LNCaP clone FGC (cell line): ENCODE data around the gene TMEM132C.

Experiments used
- DNase-seq: peaks from one replicate; pipeline ENCODE4 v3.0.0-alpha.2; 2011; ENCODE audit warnings: low read depth
- H3K4me3 ChIP-seq: 2 replicates; pipeline ENCODE4 v1.5.1; 2011; ENCODE audit warnings: mild to moderate bottlenecking, low read depth, low read length, control low read depth
- TF ChIP-seq, protein P1 (sequence below): IDR thresholded peaks from 2 replicates; pipeline ENCODE4 v1.5.1; 2012; ENCODE audit warnings: mild to moderate bottlenecking; ENCODE audit not compliant: control insufficient read depth, insufficient read depth; ENCODE audit errors: extremely low read depth

The TMEM132C gene

DNA sequence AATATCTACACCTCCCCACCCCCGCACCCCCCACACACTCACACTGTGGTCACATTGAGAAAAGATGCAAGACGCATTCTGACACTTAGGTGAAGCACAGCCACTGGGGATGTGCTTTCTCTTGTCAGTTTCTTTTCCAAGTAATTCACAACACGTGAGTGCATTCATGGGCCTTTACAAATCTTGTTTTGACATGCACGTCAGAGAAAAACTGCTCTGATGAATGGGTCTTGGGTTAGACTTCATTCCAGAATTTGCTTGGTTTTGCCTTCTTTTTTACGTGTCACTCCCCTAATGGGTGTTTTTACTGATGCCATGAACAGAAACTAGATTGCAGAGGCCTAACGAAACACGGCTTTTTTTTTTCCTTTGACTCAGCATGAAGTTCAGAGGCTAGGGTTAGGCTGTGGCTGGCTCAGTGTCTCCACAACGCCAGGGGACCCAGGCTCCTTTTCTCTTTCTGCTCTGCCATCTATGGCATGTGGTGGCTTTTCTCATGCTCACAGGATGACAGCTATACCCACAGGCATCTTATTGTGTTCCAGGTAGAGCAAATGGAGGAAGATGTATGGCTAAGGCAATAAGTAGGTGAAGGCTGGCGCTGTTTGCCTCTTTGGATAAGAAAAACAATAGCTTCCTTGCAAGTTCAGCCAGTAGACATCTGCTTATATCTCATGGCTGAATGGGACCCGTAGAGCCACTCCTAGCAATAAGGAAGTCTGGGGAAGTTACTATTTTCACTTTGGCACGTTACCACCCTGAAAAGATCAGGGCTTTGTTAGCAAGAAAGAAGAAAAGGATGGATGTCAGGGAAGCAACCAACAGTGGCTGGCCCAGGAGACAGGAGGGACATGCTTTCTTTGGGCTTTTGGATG is 303.5 kb downstream of the TMEM132C start:
- no peak overlapping the region for H3K4me3 ChIP-seq
- TF ChIP-seq, protein P1, sequence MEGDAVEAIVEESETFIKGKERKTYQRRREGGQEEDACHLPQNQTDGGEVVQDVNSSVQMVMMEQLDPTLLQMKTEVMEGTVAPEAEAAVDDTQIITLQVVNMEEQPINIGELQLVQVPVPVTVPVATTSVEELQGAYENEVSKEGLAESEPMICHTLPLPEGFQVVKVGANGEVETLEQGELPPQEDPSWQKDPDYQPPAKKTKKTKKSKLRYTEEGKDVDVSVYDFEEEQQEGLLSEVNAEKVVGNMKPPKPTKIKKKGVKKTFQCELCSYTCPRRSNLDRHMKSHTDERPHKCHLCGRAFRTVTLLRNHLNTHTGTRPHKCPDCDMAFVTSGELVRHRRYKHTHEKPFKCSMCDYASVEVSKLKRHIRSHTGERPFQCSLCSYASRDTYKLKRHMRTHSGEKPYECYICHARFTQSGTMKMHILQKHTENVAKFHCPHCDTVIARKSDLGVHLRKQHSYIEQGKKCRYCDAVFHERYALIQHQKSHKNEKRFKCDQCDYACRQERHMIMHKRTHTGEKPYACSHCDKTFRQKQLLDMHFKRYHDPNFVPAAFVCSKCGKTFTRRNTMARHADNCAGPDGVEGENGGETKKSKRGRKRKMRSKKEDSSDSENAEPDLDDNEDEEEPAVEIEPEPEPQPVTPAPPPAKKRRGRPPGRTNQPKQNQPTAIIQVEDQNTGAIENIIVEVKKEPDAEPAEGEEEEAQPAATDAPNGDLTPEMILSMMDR, result no peak
- no peak for DNase-seq

DNA sequence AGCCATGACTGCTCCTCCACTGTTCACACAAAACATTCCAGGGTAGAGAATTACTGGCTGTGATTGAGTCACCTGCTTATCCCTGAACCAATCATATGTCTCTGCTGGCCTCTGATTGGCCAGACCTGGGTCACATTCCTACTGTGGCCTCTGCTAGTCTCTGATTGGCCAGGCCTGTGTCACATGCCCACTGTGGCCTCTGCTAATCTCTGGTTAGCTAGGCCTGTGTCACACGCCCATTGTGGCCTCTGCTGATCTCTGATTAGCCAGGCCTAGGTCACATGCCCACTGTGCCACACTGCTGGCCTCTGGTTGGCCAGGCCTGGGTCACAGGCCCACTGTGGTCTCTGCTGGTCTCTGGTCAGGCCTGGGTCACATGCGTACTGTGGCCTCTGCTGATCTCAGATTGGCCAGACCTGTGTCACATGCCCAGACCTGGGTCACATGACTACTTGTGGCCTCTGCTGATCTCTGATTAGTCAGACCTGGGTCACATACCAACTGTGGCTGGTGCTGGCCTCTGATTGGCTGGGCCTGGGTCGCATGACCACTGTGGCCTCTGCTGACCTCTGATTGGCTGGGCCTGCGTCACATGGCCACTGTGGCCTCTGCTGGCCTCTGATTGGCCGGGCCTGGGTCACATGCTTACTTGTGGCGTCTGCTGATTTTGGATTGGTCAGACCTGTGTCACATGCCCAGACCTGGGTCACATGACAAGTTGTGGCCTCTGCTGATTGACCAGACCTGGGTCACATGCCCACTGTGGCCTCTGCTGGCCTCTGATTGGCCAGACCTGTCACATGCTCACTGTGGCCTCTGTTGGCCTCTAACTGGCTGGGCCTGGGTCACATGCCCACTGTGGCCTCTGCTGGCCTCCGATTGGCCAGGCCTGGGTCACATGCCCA is 305.2 kb downstream of the TMEM132C start:
- no peak overlapping the region for H3K4me3 ChIP-seq
- TF ChIP-seq, protein P1, result no peak
- DNase-seq, result no peak

DNA sequence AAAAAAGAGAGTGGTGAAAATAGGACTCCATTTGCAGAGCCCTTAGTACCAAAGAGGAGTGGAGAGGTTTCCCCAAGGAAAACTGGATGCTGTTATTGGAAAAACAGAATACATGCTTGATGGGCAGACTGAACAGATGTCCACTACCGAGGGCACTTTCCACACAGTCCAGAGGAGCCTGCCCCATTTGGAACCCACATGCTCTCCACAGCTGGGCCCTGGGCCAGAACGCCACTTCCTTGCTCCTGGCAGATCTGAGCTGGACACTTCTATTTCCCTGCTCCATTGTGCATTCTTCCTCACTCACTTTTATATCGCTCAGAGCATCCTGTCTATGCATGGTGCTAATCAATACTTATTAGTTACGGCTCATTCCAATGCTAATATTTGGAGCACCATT is 306.9 kb downstream of the TMEM132C start:
- DNase-seq, result no peak
- TF ChIP-seq, protein P1, result no peak
- no peak overlapping the region for H3K4me3 ChIP-seq

DNA sequence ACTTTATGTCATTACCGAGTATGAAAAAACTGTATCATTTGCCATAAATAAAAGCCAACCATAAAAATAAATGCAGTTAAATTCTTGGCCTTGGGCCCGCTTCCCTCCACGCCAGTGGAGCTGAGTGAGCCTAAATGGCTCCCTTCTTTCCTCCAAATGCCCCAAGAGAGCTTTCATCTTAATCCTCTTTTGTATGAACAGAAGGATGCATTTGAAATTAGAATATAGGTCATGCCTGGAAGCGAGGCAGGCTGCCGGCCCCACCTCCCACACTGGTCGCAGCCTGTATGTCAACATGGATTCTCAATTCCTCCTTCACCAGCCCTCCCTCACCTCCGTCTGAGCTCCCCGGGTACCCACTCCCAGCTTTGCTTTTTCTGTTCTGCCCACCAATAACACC is 311.1 kb downstream of the TMEM132C start:
- TF ChIP-seq, protein P1, result no peak
- no peak for DNase-seq
- no peak overlapping the region for H3K4me3 ChIP-seq

DNA sequence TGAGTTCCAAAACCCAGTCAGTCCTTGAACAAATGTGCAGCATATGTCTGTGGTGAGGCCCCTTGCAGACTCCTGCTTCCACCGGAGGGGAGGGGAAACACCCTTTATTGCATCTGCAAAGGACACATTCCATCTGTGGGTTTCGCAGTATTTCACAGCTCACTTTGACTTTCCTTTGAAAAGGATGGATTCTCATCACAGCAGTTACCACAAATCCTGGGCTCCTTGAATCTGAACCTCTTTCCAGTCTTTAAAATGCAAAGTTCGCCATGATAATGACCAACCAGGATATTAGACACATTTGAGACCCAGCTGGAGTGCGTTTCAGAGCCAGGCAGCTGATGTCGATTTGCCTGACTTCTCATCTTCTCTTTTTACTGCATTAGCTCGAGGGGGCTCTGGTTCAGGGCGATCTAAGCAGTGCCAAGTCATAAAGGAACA is 314.4 kb downstream of the TMEM132C start:
- H3K4me3 ChIP-seq, result no peak overlapping the region
- TF ChIP-seq, protein P1, result no peak

DNA sequence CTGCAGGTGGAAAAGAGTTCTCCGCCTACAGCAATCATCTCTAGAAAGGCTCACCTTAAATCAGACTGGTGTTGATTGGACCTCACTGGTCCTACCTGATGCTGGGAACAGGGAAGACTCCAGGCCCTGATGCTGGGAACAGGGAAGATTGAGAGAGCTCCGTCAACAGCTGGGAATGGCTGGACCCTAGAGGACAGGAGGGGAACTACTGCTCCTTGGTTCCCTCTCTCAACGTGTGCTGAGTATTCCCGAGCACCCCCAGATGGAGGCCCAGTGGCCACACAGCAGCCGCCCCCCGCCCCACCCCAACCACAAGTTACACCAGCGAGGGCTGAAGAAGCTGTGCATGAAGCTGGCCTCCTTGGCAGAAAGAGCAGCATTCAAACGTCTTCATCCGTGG is 316.5 kb downstream of the TMEM132C start:
- H3K4me3 ChIP-seq, result no peak overlapping the region
- TF ChIP-seq, protein P1, result no peak
- DNase-seq, result no peak

More for the DNA sequence above, 314.4 kb downstream of the TMEM132C start:
- no peak for DNase-seq
